Stimulated activated naive CD8-positive, alpha-beta T cell treated with anti-CD3 and anti-CD28 coated beads, Interleukin-15, Interleukin-2, amounts not matched to agents 100 U/mL and 50 U/mL, for 24 hours (primary cell): ENCODE measurements around the gene TBC1D12.
A peak's percentile ranks its signal among the peaks of the same experiment; 100 is the strongest.
"Not testable (repeated sequence)": the region's sequence is repeated elsewhere in the genome, so short reads cannot be mapped to it uniquely, and the experiment has no call there.

Source experiments
- ATAC-seq: fragments of 150-1000 bp; cut with Tn5 transposase; one replicate; pipeline ENCODE4 v1.10.0; 2021
- DNase-seq: peaks from one replicate; pipeline ENCODE4 v3.0.0; 2021

TBC1D12 gene

GRCh38 chr10:94402204-94402842 is at the start of gene TBC1D12:
TSS of gene TBC1D12 (plus strand) at chr10:94402541. CDS start at chr10:94402614, 73 bp downstream.
- peak; percentile 58 for DNase-seq
- ATAC-seq = peak; percentile 67

DNA sequence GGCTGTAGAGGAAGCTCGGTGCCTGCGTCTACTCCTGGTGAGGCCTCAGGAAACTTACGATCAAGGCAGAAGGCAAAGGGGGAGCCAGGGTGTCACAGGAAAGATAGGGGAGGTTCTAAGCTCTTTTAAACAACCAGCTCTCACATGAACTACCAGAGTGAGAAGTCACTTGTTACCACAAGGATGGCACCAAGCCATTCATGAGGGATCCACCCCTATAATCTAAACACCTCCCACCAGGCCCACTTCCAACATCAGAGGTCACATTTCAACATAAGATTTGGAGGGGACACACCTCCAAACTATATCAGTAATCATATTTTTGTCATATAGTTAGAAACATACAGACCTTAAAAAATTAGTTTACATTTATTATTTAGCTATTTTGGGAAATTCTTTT is 49.0 kb upstream of the TBC1D12 start:
- ATAC-seq (no peak), DNase-seq (no peak)

GRCh38 chr10:94355841-94356240 is 46.5 kb upstream of the TBC1D12 start:
- ATAC-seq (no peak), DNase-seq (no peak)

DNA sequence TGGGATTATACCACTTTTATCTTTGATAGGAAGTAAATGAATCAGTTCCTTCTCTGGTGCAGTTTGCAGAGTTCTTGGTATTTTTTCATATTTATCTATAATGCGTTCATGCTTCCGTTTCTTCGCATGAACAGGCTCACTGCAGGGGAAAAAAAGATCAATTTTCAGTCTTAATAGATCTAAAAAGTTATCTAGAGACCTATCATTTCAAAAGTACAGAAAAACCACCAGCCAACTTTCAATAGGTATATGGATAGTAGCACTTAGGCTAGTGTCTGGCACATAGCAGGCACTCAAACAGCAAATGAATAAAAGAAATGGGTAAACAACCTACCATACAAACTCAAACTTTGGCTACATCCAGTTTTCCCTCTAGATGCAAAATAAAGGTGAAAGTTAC is 45.1 kb upstream of the TBC1D12 start:
- ATAC-seq (no peak), DNase-seq (no peak)

DNA sequence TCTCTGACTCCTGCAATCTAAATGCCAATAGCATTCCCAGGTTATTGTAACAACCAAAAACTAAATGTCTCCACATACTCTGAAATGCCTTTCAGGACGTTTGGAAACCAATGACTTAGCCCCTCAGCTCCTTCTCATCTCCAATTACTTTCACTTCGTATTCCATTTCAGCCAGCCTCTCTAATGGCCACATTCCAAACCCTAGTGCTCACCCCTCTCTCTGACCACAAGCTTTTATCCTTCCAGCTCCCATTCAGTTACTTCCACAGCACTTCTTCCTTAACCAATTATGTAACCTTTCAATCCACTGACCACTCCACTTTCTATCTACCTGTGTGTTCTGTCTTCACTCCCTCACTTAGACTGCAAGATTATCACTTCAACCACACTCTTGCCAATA is 43.9 kb upstream of the TBC1D12 start:
- ATAC-seq (no peak), DNase-seq (no peak)

GRCh38 chr10:94361171-94361794 is 41.1 kb upstream of the TBC1D12 start:
- DNase-seq = no peak
- no peak for ATAC-seq

- DNase-seq (peak; percentile 98), ATAC-seq (peak; percentile 100)
Observed at GRCh38 chr10:94362360-94363250, 39.7 kb upstream of the TBC1D12 start, which contains the start of gene NOC3L. TSS of gene NOC3L (minus strand) at chr10:94362939. CDS start at chr10:94362838, 101 bp downstream.

GRCh38 chr10:94363251-94363565 is 39.1 kb upstream of the TBC1D12 start:
- no peak for ATAC-seq

GRCh38 chr10:94364482-94364881 is 37.9 kb upstream of the TBC1D12 start:
- ATAC-seq (no peak), DNase-seq (no peak)

More at GRCh38 chr10:94363251-94363565, 39.1 kb upstream of the TBC1D12 start:
- DNase-seq = no peak

DNA sequence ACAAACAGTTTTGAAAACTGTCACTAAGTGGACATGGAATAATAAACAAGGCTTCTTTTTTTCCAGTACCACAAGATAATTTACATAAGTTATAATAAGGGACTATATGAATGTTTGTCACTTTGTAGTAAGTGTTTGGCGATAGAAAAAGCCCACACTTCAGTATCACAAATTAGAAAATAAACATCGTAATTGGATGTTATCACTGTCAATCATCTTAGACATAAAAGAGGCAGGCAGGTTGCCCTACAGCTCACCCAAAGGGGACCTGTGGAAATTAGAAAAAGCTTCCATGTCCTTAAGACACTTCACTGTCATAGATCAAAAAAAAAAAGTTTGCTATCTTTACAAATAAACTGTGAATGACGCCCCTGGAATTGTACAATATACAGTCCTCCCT is 36.0 kb upstream of the TBC1D12 start:
- DNase-seq (no peak), ATAC-seq (no peak)

GRCh38 chr10:94370501-94370900 is 31.8 kb upstream of the TBC1D12 start:
- ATAC-seq = no peak

DNA sequence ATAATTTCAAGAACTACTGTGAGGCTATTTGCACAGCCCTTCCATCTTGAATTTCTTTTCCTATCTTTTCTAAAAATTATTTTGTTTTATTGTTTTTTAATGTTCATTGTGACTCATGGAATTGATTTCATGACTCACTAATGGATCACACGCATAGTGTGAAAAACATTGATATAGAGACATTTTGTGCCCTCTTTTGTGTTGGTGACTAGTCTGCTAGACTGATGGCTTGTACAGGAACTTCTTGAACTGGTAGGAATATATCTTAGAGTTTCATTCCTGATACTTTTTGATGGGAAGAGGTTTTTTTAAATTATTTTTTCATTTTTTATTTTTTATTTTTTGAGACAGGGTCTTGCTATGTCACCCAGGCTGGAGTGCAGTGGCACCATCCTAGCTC is 27.0 kb upstream of the TBC1D12 start:
- ATAC-seq (no peak), DNase-seq (no peak)

More at GRCh38 chr10:94370501-94370900, 31.8 kb upstream of the TBC1D12 start:
- no peak for DNase-seq

GRCh38 chr10:94376865-94377264 is 25.5 kb upstream of the TBC1D12 start:
- ATAC-seq = no peak
- no peak for DNase-seq

DNA sequence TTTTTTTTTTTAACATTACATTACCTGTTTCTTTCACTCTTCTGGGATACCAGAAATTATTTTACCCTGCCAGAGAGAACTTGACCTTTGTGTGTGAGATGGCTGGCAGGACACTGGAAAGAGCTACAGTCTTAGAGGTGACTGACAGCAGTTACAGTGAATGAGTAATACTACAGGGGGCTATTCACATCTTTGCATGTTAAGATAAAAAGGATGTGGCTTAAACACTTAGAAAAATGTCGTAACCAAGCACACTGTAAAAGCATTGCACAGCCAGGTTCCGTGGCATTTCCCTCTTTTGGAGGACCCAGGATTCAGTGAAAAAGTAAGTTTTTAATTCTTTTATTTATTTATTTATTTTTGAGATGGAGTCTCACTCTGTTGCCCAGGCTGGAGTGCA is 18.8 kb upstream of the TBC1D12 start:
- no peak for ATAC-seq

DNA sequence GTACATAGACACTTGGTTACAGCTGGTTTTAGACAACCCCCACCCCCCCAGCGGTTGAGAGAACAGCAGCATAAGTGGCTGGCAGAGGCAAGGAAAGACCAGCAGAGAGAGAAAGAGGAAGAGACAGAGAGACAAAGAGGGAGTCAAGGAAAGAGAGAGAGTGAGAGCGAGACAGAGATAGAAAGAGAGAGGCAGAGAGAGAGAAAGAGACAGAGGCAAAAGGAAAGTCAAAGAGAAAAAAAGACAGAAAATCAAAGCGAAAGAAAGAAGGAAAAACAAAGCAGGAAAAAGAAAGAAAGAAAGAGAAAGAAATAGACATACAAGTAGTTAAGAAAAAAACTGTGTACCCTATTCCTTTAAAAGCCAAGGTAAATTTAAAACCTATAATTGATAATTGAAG is 16.6 kb upstream of the TBC1D12 start:
- not testable (repeated sequence) for ATAC-seq, DNase-seq

More for the DNA sequence above, 18.8 kb upstream of the TBC1D12 start:
- no peak for DNase-seq

DNA sequence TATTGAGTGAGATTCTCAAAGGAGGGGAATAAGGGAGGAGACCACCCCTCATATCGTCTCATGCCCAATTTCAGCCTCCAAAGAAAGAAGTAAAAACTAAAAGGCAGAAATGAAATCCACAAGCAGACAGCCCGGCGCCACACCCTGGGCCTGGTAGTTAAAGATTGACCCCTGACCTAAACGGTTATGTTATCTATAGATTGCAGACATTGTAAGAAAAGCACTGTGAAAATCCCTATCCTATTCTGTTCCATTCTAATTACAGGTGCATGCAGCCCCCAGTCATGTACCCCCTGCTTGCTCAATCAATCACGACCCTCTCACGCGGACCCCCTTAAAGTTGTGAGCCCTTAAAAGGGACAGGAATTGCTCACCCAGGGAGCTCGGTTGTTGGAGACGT is 10.2 kb upstream of the TBC1D12 start:
- DNase-seq = not testable (repeated sequence)

GRCh38 chr10:94397549-94398370 is 4.6 kb upstream of the TBC1D12 start:
- DNase-seq = no peak
- ATAC-seq = no peak

More for the DNA sequence above, 10.2 kb upstream of the TBC1D12 start:
- ATAC-seq = not testable (repeated sequence)

- DNase-seq = no peak
Observed at GRCh38 chr10:94398762-94399161, 3.6 kb upstream of the TBC1D12 start.

DNA sequence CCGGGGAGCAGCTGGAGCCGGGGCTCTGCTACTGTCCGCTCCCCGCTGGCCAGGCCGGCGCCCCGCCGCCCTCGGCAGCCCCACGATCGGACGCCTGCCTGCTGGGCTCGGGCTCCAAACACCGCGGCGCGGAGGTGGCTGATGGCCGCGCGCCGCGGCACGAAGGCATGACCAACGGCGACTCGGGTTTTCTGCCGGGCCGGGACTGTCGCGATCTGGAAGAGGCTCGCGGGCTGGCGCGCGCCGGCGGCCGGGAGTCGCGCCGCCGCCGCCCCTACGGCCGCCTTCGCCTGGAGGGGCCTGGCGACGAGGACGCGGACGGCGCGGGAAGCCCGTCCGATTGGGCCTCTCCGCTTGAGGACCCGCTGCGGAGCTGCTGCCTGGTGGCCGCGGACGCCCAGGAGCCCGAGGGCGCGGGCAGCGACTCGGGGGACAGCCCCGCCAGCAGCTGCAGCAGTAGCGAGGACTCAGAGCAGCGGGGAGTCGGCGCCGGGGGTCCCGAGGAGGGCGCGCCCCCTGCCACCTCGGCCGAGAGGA is 570 bp downstream of the TBC1D12 start:
- ATAC-seq (peak; percentile 31), DNase-seq (no peak)

More at GRCh38 chr10:94398762-94399161, 3.6 kb upstream of the TBC1D12 start:
- ATAC-seq = no peak

GRCh38 chr10:94403380-94404213 is 1.3 kb downstream of the TBC1D12 start:
- ATAC-seq = peak; percentile 30
- peak; percentile 20 for DNase-seq

GRCh38 chr10:94405406-94405805 is 3.1 kb downstream of the TBC1D12 start:
- ATAC-seq (no peak), DNase-seq (no peak)
